GM12878 (cell line): Measurements from ENCODE around the gene SMAD5.

Source experiments
- ATF2 ChIP-seq: IDR thresholded peaks from 2 replicates; pipeline ENCODE4 v1.6.1; 2012; ENCODE audit warnings: low read length, inconsistent platforms
- CEBPZ ChIP-seq: fragments of 150-350 bp; IDR thresholded peaks from 2 replicates; pipeline ENCODE4 v1.6.1; 2016; ENCODE audit warnings: low read depth, low read length
- CHD4 ChIP-seq: fragments of 200-600 bp; sonication (generic); IDR thresholded peaks from 2 replicates; pipeline ENCODE4 v1.6.1; 2016; ENCODE audit warnings: mild to moderate bottlenecking
- CREB1 ChIP-seq: IDR thresholded peaks from 2 replicates; pipeline ENCODE4 v1.6.1; 2012; ENCODE audit warnings: low read depth, mild to moderate bottlenecking, inconsistent platforms
- PRDM15 ChIP-seq: fragments of 450-650 bp; formaldehyde crosslinking; IDR thresholded peaks from 2 replicates; pipeline ENCODE4 v1.4.0; 2020; ENCODE audit warnings: mild to moderate bottlenecking, moderate library complexity
- YY1 ChIP-seq: IDR thresholded peaks from 2 replicates; pipeline ENCODE4 v1.6.1; 2011; ENCODE audit warnings: low read depth, mild to moderate bottlenecking, low read length
- ZZZ3 ChIP-seq: IDR thresholded peaks from 2 replicates; pipeline ENCODE4 v1.6.1; 2011; ENCODE audit warnings: low read depth; ENCODE audit not compliant: control insufficient read depth, insufficient read length
- TF ChIP-seq, protein P1 (sequence below), 3 experiments: IDR thresholded peaks in 2 of 3; conservative IDR thresholded peaks in 1 of 3; 2 replicates each; pipeline ENCODE4 v1.5.1; 2011; ENCODE audit warnings: low read depth in 3 of 3, low read length in 3 of 3, mild to moderate bottlenecking in 3 of 3, control low read depth in 2 of 3, moderate library complexity in 2 of 3, inconsistent platforms in 1 of 3, mixed read lengths in 1 of 3; ENCODE audit not compliant: control insufficient read depth in 2 of 3, insufficient read depth in 1 of 3; ENCODE audit errors: extremely low read depth in 1 of 3

DNA sequence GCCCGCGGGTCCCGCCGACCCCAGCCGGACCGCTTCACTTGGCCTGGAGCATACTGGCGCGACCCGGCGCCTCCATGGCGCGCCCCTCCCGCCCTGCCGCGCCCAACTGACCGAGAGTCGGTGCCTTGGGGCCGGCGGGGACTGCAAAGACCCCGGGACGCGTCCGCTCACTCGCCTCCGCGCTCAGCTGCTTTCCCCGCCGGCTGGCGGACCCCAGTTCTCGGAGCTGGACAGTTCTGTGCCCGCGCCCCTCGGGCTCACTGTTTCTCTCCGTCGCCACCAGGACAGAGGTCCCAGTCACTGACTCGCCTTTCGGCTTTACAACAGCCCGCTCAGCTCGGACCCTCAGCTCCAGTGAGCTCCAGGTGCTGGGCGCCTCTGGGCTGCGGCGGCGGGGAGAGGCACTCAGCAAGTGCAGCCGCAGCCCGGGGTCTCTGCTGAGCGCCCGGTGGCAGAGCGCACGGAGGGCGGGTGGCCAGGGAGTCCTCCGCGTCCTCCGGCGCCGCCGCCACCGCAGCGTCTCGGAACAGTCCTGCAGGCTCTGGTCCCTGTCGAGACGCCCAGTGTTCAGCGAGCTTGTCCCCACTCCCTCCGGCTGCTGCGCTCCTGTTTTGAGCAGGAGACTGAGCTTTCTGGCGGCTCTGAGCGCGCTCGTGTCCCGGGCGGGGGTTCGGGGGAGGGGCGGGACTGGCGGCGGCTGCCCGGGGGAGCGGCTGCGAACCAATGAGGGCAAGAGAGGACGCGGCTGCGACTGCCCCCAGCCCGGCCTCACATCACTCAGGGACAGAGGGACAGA, 60.1 kb downstream of the SMAD5 start, which contains the start of gene SMIM32:
- TF ChIP-seq CEBPZ (no peak), YY1 (no peak), CREB1 (no peak), ATF2 (no peak), PRDM15 (no peak), ZZZ3 (no peak), CHD4 (no peak)
- TF ChIP-seq, protein P1, sequence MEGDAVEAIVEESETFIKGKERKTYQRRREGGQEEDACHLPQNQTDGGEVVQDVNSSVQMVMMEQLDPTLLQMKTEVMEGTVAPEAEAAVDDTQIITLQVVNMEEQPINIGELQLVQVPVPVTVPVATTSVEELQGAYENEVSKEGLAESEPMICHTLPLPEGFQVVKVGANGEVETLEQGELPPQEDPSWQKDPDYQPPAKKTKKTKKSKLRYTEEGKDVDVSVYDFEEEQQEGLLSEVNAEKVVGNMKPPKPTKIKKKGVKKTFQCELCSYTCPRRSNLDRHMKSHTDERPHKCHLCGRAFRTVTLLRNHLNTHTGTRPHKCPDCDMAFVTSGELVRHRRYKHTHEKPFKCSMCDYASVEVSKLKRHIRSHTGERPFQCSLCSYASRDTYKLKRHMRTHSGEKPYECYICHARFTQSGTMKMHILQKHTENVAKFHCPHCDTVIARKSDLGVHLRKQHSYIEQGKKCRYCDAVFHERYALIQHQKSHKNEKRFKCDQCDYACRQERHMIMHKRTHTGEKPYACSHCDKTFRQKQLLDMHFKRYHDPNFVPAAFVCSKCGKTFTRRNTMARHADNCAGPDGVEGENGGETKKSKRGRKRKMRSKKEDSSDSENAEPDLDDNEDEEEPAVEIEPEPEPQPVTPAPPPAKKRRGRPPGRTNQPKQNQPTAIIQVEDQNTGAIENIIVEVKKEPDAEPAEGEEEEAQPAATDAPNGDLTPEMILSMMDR (IDR thresholded peaks at IDR 0.05 in 2 of 3, conservative IDR thresholded peaks at IDR 0.05 in 1 of 3; ENCODE audit: control insufficient read depth in 2 of 3, extremely low read depth in 1 of 3, insufficient read depth in 1 of 3, low read depth in 3 of 3, low read length in 3 of 3): no peak
